NCI-H2227 treated with DMSO at 0.1 percent for 48 hours (cell line): ENCODE measurements around the gene SLC35E3.

Source experiments
- DNase-seq: peaks from one replicate; lab custom pipeline; 2025; lab: John Stamatoyannopoulos, UW

Gene SLC35E3

DNA sequence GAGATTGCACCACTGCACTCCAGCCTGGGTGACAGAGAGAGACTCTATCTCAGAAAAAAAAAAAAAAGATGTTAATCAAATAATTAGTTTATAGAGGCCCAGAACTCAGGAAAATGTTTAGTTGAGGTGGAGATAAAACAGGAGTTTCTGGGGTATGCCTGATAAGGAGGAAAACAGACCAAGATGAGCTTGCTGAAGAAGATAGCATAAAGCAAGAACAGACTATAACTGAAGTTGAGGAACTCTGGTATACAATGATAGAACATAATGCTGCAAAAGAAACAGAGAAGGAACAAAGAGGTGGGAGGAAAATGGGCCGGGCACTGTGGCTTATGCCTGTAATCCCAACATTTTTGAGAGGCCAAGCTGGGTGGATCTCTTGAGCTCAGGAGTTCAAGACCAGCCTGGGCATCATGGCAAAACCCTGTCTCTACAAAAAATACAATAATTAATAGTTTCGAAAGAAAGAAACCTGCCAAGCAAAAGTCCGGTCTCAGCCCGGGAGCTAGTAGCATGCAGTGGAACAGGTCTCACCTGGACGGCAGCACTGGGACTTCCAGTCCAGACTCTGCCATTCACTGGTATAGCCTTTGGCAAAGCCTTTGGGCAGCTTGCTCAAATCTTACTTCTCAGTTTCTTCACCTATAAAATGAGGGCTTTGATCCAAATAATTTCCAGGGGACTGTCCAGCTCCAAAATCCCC lies 25.4 kb downstream of the SLC35E3 start:
- no peak for DNase-seq

DNA sequence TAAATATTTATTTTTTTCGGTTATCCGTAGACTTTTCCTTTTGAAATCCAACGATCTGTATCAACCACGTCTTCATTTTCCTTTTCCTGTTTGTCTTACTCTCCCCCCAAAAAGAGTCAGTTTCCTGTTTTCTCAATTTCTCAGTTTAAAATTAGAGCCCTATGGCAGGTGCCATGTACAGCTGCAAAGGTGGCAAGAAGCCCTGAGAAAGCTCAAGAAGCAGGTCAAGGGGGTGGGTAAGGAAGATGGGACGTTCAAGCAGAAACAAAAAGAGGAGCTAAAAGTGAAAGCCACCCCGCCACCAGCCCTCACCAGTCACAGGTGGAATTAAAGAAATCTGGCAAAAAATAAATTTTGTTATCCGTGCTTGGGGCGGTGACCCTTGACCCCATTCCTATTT lies 26.7 kb downstream of the SLC35E3 start:
- no peak for DNase-seq

DNA sequence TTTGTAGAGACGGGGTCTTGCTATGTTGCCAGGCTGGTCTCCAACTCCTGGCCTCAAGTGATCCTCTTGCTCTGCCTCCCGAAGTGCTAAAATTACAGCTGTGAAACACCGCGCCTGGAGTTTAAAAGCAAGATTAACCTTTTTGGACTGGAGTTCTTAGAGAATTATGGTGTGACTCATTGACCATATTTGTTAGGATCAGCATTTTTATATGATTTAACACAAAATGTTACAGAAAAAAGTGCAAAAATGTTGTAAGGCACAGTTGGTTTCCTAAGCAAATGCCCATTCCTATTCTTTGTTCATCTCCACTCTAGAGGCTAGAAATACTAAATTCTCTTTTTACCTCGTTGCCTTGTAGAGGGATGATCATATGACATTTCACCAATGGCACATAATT lies 27.6 kb downstream of the SLC35E3 start:
- DNase-seq, result no peak

DNA sequence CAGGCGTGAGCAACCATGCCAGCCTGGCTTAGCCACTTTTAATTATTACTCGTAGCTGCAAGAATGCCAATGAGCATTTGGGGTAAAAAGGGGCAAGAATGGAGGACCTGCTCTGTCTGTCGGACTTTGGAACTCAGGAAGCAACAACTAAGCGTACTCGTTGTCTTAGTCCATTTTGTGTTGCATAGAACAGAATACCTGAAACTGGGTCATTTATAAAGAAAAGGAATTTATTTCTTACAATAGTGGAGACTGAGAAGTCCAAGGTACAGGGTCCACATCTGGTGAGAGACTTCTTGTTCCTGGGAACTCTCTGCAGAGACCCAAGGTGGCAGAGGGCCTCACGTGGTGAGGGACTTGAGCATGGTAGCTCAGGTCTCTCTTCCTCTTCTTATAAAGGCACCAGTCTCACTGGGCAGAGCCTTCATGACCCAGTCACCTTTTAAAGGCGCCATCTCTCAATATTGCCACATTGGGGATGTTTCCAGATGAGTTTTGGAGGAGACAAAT lies 29.2 kb downstream of the SLC35E3 start:
- DNase-seq, result no peak

DNA sequence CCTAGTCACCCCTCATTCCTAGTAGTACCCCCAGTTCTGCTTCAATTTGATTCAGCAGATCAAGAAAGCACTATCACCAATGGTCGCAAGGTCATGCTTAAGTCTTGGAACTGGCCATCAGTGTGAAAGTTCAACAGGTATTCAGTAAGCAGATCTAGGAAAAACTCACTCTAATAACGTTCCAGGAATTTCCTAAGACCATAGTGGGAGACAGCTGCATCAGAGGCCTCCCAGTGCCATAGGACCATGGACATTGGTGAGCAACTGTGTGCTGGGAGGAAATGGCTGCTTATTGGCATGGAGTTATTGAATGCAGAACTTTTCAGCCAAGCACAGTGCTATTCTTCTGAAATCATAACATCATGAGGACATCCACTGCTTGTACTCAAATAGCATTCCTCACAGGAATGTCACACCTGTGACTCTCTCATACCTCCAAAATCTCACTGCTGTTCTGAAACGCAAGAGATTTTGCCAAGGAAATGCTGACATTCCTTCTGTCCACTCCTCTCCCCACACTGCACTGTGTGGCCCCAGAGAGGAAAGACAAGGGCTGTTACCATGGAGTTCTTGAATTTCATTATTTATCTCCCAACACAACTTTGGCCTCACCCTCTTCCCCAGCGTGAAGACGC lies 31.1 kb downstream of the SLC35E3 start:
- DNase-seq, result no peak

DNA sequence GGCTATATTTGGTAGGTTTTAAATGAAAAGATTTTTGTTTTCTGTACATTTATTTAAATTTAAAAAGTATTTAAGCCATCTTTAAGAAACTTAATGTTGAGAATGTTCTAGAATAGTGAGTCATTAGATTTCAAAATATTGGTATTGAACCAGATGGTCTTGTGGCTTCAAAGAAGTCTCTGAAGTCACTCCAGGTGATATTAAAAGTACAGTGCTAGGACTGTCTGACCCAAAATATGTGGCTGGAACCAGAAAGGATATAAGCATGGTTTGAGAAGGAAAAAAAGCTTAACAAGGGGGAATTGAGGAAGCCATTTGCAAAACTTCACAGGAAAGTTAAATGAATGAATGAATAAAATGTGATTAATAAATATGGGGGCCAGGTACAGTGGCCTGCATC lies 33.3 kb downstream of the SLC35E3 start:
- DNase-seq, result no peak

DNA sequence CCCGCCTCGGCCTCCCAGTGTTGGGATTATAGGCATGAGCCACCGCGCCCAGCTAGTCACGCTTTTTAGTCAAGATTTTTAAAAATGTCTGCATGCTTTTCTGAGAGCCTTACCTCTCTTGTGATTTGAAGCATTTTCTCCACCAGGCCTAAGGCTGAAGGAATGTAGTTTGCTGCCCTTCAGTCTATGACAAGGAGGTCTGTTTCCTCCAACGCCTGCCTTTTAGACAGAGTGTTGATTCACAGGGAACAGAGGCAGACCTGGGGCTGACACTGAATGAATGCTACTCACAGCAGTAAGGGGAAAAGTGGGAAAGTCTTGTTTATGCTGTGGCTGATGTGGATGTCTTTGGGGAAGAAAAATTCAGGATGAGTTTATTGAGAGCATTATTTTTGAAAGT lies 34.8 kb downstream of the SLC35E3 start:
- no peak for DNase-seq

DNA sequence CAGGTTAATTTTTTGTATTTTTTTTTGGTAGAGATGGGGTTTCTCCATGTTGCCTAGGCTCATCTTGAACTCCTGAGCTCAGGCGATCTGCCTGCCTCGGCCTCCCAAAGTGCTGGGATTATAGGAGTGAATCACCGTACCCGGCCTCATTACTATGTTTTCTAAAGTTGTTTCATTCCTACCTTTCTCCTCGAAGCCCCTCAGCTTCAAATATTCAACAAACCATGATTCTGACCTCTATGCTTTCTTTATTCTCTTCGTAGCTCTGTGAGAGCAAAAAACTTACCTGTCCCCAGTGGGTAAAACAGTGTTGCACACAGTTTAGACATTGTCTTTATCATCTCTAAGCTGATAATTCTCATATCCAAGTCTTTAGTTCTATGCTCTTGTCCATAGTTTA lies 35.8 kb downstream of the SLC35E3 start:
- no peak for DNase-seq

DNA sequence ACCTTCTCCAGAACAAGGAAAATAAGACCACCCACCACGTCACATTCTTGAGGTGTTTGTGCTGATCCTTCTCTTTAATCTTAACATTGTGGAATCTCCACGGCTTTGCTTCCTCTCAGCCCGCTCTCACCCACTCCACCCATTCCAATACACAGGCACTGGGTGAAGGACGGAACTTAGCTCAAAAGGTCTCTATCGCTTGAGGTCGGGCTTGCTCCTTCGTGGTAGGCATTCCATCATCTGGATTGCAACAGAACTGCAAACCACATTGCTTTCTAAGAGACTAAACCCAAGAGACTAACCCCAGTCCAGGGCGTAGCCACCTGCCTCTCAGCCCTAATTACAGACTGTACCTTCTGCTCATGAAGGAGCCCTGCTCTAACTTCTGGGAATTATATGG lies 38.0 kb downstream of the SLC35E3 start:
- no peak for DNase-seq

DNA sequence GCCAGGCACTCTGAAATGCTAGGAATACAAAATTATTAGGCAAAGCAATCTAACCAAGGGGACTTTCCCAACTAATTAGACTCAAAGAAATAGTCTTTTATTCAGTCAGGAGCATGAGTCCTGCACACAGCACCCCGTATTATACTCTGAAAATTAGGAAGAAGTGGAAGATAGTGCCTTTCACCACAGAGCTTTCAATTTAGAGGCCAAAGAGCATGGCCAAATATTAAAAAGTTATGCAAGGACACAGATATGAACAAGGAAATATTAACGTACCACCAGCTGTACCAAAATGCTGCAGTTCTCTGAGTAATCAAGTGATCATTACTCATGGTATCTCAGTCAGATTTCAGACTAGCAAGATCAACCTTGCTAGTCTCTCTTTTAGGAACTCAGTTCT lies 39.4 kb downstream of the SLC35E3 start:
- no peak for DNase-seq

DNA sequence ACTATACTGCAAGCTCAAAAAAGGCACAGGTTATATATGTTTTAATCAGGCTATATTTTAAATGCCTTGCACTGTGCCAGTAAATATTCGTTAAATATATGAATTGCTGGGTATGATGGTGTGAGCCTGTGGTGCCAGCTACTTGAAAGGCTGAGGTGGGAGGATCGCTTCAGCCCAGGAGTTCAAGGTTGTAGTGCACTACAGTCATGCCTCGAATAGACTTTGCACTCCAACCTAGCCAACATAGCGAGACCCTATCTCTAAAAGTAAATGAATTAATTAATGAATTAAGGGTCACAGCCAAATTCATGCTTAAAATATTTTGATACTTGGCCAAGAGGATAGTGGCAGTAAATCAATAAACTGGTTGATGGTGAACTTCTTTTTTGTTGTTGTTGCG lies 39.8 kb downstream of the SLC35E3 start:
- no peak for DNase-seq

DNA sequence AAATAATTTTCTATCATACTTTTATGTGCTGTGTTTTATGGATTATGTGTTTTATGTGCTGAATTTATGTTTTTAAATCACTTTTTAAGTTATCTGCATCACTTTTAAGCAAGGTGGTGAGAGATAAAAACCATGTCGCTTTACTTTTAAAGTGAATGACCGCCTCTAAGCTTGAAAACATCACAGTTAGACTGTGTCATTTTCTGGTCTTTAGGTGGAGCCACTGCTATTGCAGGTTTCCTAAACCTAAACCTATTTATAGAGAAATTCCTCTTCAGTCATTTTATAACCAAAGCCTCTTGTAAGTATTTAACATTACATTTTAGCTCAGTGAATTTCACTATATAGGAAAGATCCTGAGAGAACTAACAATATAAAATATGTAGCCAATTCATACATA lies 41.0 kb downstream of the SLC35E3 start:
- no peak for DNase-seq

DNA sequence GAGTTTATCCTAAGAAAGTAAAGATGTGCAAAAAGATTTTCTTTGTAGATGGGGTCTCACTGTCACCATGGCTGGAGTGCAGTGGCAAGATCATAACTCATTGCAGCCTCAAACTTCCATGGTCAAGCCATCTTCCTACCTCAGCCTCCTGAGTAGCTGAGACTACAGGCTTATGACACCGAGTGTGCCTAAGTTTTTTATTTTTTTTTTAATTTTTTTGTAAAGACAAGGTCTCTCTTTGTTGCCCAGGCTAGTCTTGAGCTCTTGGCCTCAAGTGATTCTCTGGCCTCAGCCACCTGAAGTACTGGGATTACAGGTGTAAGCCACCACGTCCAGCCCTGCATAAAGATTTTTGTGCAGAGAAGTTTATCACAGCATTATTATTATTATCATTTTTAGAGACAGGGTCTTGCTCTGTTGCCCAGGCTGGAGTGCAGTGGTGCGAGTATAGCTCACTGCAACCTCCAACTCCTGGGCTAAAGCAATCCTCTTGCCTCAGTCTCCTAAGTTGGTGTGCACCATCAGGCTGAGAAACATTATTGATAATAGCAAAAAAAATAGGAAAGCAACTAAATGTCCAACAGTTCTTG lies 42.7 kb downstream of the SLC35E3 start:
- DNase-seq, result no peak

DNA sequence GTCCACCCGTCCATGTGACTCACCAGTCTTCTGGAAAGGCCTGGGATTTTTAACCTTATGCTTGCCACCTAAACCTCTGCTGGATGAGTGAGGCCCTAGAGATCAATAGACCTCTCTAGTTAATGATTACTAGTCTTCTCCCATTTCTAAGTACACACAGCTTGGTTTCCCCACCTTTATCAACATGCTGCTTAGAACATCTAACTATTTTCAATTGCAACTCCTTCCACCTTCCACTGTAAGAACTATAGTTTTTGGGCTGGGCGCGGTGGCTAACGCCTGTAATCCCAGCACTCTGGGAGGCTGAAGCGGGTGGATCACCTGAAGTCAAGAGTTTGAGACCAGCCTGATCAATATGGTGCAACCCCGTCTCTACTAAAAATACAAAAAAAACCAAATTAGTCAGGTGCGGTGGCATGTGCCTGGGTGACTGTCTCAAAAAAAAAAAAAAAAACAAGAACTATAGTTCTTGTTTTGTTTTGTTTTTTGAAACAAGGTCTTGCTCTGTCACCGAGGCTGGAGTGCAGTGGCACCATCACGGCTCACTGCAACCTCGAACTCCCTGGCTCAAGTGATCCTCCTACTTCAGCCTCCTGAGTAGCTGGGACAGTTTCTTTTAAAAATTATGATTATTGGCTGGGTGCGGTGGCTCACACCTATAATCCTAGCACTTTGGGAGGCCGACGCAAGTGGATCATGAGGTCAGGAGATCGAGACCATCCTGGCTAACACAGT lies 43.3 kb downstream of the SLC35E3 start:
- DNase-seq, result no peak

DNA sequence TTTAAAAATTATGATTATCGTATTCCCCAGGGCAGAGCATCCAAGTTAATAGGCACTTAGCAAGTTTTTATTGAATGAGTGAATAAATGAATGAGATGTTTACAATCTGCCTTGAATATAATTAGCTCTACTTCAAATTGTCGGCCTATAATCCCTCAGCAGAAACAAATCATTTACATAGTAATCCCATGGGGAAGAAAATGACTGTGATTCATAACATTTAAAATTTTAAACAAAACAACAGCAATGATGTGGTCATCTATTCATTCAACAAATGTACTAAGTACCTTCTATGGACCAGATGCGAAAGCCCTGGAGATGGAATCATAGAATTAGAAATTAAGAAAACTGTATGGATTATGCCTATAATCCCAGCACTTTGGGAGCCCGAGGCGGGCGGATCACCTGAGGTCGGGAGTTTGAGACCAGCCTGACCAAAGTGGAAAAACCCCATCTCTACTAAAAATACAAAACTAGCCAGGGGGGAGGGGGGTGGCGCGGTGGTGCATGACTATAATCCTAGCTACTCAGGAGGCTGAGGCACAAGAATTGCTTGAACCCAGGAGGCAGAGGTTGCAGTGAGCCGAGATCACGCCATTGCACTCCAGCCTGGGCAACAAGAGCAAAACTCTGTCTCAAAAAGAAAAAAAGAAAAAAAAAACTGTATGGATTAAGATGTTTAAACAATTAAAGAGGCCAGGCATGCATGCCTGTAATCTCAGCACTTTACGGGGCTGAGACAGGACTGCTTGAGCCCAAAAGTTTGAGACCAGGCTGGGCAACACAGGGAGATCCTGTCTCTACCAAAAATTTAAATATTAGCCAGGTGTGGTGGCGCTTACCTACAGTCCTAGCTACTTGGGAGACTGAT lies 44.3 kb downstream of the SLC35E3 start:
- DNase-seq, result no peak

DNA sequence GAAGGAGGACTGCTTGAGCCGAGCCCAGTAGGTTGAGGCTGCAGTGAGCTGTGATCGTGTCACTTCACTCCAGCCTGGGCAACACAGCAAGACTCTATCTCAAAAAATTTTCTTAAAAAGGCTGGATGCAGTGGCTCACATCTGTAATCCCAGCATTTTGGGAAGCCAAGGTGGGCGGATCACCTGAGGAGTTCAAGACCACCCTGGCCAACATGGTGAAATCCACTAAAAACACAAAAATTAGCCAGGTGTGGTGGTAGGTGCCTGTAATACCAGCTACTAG lies 44.9 kb downstream of the SLC35E3 start:
- DNase-seq, result no peak

DNA sequence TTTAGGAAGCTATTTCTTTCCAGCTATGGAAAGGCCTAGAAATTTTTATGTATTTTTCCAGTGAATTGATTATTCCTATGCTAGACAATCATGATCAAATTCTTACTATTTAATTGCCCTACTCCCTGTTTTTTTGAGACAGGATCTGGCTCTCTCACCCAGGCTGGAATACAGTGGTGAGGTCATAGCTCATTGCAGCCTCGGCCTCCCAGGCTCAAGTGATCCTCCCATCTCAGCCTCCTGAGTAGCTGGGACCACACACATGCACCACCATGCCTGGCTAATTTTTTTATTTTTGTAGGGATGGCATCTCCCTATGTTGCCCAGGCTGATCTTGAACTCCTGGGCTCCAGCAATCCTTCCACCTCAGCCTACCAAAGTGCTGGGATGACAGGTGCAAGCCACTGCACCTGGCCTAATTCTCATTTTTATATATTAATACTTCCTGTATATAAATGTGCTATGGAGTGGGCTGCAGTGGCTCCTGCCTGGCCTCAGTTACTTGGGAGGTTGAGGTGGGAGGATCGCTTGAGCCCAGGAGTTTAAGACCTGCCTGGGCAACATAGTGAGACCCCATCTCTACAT lies 46.0 kb downstream of the SLC35E3 start:
- no peak for DNase-seq

DNA sequence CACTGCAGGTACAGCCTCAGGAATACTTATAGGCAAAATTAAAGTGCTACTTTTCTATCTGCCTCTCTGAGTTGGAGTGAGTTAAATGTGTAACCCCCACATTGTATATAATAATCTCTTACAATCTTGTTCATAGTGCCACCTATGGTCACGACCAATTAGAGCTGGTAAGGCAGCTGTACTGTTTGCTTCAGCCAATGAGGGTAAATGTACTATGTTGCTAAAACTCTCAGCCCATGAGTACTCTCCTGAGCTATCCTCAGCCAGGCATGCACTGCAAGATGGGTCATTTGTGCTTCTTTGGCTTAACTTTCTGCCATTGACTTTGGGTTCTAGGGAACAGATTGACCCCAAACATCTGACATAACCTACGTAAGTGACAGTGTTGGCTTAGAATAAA lies 47.0 kb downstream of the SLC35E3 start:
- peak; percentile 5 for DNase-seq

DNA sequence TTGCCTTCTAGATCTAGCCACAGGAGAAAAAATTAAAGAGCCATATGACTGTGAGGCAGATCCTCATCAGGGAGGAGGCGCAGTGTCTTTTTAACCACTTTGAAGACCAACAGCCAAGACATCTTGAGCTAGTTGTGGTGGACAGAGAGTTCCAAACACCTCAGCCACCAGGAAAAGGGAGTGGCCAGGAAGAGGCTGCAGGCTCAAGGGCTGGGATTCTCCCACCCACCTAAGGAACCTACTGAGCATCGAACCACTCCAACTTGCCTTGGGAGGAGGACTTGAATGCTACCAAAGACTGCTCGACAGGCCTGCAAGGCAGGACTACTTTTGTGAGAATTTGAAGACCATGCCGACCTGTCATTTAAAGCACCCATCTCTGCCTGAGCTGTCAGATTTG lies 47.5 kb downstream of the SLC35E3 start:
- DNase-seq, result no peak

DNA sequence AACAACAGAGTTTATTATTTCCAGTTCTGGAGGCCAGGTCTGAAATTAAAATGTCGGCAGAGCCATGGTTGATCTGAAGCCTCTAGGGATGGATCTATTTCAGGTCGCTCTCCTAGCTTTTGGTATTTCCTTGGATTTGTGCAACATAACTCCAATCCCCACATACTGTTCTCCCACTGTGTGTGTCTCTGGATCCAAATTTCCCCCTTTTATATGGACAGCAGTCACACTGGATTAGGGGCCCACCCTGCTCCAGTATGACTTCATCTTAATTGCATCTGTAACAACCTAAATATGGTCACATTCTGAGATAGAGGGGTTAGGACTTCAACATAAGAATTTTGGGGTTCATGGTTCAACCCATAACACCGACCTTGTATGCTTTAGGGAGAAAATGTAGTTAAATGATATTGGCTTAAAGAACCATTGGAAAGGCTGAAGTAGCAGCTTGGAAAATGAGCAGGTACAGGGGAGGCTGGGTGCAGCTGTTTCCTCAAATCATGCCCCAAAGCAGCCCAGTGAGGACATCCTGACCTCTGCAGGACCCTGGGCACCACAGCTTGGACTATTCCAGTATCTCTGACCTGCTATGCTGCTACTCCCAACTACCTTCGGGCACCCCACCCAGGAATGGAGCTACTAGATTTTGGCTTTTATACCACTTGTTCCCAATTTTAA lies 48.1 kb downstream of the SLC35E3 start:
- DNase-seq, result no peak

DNA sequence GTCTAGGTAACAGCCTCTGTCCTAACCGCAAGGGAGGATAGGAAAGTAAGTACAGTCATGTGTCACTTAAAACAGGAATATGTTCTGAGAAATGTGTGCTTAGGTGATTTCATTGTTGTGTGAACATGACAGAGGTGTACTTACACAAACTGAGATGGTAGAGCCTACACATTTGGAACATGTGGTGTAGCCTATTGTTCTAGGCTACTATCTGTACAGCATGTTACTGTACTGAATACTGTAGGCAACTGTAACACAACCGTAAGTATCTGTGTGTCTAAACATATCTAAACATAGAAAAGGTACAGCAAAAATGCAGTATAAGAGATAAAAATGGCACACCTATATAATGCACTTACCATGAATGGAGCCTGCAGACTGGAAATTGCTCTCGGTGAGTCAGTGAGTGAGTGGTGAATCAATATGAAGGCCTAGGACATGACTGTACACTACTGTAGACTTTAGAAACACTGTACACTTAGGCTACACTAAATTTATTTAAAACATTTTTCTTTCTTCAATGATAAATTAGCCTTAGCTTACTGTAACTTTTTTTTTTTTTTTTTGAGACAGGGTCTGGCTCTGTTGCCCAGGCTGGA lies 48.8 kb downstream of the SLC35E3 start:
- no peak for DNase-seq
